Measurements from ENCODE around the gene MAD1L1.

The MAD1L1 gene

DNA sequence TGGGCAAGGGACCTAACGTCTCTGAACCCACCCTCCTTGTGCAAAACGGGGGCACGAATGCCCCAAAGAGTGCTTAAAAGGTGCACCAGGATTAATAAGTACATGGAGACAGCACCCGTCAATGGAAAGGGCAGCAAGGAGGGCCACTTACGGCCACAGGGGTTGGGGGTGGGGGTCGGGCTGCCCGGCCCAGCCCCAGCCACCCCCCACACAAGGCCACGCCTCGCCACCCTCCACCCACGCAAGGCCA is 213.4 kb downstream of the MAD1L1 start:
- no peak for DNase-seq

DNA sequence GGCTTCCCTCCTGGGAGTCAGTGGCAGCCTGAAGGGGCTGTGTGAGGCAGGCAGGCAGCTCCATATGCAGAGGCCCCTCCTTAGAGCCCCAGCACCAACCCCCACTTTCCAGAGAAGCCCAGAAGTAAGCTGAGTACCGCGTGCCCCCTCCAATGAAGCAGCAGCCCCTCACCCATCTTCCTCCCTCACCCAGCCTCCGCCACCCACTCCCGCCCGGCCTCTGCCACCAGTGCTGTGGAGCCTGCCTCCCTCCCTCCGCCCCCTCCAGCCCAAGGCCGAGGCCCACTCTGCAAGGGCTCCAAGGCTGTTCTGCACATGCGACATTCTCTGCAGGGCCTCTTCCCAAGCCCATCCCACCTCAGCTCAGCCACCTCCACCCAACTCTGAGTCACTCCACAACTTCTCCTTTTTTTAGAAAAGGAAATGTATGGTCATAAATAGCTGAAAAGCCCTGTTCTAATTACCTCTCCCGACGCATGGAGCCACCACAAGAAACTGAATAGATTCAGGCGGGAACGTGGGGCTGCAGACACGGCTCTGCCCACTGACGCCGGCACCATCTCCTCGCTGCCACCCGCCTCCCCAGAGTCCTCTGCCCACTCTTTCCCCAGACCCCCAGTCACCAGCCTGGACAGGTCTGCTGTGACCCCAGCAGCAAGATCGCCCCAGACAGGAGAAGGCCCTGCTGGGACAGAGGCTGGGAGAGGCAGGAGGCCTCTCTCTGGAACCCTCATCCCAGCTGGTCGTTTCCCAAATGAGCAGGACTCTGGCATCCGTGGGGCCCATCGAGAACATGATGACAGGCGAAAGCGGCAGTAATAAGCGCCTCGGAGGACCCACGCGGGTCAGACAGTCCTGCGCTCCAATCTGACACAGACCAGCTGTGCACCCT is 213.9 kb downstream of the MAD1L1 start:
- DNase-seq, result no peak

DNA sequence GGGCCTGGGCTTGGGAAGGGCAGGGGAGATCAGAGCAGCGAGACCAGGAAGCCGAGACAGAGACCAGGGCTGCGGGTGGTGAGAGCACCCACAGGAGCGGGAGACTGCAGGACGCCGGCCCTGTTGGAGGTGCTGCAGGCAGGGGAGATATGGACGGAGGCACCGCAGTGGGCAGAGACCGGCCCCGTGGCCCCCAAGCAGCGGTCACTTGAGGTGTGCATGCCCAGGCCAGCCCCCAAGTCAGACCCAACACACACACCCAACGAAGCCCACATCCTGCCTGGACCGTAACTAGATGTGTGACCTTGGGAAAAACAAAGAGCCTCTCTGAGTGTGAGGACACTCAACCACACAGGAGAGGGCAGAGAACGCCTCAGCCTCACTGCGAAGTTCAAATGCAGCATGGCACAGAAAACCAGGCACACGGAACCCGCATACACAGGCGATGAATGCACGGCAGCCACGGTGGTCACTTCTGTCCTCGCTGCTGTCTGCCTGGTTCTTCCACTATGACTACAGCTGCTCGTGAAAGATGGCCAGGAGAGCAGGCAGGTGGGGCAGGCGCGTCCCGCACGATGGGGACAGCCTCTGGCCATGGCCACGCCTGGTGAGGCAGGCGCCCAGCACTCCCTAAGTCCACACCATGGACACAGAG is 214.7 kb downstream of the MAD1L1 start:
- DNase-seq, result no peak

DNA sequence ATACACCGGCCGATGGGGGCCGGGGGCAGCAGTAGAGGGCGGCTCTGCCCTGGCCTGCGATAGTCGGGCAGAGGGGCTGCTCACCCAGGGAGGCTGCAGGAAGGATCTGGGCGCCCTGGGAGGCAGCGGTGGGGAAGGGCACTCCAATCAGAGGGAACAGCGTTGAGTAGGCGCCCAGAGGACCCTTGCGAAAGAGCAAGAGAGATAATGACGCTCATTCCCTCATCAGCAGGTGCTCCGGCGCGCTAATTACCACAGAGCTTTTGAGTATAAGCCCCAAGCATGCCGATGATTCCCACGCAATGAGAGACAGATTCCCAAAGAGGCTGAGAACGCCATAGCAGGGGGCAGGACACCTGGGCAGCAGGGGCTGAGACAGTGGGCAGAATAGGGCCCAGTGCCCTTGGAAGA is 215.3 kb downstream of the MAD1L1 start:
- no peak for DNase-seq

DNA sequence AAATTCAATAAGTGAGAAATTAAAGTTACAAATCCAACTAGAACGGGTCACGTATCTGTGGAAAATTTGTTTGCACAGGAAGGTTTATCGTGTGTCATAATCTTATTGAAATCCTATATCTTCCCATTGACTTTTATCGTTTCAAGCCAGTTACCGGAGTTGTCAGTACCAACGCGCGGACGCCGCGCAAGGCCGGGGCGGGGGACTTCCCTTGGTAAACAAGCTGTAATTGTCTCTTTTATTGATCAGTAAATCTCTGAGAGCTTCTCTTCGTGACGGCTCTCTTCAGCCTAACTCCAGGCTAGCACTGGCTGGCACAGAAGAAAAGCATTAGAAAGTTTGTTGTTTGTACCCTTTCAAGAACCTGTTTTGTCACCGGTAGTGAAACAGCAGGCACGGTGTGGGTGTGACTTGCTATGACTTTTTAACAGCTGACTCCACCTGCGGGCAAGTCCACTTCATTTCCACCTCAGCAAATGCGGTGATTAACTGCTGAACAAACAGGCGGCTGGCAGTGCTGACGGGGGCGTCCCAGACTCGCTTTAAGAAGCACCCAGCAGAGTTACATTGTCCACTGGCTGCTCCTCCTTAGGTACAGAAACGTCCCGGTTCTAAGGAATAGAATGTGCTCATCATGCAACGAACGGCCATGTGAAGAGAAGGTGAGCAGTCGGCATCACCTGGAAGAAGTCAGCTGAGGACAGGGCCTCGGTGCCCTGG is 215.8 kb downstream of the MAD1L1 start:
- DNase-seq, result no peak

DNA sequence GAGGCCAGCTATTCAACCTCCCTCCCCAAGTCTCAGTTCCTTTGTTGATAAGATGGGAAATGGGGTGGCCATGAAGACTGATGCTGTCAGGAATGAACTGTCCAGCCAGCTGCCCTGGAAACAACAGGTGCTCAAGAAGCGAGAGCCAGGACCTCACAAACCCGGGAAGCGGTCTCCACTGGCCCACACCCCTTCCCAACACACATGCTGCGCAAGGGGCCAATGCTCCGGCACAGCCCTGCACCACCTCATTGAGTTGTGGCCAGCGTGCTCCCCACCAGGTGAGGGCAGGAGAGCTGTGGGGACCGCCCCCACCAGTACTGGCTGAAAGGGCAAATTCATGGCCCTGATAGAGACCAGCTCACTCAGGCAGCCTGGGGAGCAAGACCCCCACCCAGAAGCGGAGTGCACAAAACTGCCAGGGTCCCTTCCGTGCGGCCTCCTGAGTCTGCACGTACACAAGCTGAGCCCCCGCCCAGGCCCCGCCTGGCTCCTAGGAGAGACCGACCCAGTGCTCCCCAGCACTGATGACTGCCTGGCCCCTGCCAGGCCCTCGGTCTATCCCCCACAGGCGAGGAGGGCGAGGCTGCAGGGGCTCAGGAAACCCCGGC is 216.6 kb downstream of the MAD1L1 start:
- no peak for DNase-seq

DNA sequence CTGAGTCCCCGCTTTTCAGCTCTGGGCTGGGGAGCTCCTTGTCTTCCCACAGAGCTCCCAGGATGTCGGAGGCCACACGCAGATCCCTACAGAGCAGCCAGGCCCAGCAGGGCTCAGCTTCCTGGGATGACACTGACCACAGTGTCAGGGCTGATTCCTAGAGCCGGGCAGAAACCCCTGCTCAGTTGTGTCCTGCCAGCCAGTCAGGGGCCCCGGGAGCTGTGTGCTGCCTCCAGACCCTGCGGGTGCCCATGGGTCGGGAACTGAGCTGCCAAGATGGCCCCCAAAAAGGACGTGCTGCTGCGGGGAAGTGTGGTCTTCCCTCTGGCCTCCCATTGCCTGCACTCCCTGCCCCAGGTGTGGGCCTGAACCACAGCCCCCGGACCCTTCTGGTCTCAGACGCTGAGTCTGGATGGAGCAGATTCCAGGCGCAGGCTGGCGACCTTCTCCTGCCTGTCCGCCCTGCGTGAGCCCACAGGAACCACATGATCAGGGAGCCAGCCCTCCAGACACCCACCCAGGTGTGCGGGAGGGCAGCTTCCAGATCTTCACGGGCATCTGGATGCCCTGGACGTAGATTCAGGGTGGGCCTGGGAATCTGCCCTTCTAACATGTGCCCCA is 217.4 kb downstream of the MAD1L1 start:
- DNase-seq, result no peak

DNA sequence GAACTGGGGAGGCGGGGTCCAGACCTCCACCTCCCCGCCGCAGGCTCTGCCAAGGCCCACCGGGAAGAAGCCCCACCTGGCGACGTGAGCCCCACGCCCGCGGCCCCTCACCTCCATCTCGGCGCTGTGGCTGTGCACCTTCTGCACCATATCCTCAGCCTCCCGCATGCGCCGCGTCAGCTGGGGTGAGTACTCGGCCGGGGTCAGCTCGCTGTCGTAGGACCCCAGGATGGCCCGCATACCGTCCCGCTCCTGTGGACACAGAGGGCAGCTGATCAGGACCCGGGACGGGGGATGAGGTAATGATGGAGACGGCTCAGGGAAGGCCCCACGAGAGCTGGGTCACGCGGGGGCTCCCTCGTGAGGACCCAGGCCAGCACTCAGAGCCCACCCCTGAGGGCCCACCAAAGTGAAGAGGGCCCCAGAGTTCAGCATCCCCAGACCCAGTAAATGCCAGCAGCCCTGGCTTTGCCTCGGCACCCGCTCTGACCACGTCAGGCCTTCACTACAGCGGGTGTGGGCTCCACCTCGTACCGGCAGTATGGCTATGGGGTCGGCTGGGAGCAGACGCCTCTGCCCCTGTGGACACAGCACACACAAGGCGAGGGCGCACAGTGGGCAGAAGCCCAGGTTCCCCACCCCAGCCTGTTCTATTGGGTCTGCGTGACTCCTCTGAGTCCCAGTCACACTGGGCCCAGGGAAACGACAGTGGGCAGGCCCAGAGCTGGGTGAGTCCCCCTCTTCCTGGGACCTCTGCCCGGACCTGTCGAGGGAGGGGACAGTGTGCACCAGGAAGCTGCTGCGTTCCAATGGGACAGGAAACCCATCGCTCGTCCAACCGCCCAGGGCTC is 218.1 kb downstream of the MAD1L1 start:
- DNase-seq, result no peak

DNA sequence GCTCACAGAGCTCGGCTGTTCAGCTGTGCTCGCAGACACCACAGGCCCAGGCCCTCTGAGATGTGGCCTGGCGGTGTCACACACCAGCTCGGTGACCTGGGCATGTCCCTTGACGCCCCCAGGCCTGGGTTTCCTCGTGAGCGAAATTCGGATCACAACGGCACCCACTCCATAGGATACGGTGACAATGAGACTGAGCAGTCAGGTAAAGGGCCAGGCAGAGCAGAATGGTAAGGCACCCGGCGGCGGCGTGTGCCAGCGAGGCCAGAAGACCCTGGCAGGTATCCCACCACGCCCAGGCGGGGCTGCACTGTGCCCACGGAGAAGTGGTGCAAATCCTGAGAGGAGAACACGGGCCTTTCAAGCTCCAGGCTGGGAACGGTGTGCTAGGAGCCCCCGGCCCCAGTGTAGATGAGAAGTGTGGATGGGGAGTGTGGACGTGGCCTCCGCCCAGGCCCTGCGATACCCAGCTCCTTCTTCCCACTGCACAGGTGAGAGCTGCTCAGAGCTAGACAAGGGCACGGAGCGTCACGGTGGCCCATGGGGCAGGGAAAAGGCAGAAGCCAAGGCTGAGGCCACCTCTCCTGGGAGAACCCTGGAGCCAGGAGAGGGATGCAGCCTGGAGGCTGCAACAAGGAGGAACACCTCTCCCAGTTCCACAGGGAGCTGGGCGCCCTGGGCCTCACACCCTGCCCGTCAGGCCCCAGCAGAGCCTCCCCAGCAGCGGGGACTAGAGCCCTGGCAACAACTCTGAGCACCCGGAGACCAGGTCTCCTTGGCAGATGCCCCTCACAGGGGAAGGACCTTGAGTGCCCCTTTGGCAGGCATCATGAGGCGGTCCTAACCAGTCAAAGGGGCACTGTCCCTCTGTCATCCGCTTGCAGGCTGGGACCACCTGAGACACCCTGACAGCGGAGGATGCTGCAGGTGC is 219.1 kb downstream of the MAD1L1 start:
- no peak for DNase-seq

DNA sequence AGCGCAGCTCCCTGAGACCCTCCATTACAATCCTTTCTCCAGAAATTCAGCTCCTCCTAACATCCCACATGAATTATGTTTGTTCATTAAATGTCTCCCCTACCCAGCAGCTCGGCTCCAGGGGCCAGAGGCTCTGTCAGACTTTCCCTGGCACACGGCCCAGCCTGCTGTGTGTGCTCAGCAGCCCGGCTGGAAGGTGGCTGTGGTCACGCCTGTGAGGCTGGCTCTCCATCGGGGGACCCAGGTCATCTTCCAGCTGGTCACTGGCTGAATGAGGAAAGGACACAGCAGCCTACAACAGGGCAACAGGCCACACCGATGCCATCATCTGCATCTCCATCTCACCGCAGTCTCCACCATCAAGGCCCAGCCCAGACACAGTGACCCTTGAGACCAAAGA is 219.8 kb downstream of the MAD1L1 start:
- DNase-seq, result no peak

DNA sequence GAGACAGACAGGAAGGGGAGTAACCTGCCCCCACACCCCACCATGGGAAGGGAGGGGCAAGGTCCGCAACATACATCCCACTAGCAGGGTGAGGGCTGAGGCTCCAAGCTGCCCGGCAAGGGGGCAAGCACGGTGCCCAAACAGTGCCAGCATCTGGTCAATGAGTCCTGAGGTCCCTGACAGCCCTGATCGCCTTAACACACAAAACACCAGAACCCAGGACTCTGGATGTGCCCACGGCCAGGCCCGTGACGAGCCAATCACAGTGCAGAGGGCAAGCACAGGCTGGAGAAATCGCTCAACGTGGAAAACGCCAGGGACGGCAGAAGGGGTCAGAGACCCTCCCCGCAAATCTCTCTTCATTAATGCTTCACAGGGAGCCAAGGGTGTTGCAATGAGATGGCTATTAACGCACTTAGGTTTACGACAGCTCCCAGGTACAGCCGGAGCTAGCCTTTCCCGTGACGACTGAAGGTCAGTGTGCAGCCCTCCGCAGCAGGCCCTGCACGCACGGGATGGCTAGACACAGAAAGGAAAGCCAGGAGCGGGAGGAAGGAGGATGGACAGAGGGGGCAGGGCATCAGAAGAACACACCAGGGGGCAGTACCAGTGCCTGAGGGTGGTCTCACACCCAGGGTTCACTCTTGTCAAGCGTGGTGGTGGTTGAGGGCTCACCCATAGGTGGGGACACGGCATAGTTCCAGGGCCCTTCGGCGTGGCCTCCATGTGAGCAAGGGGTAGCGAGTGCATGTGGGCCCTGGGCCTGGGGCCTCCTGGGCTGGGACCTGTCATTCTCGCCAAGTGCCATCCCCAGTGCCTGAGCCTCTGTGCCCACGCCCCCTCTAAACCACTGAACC is 220.5 kb downstream of the MAD1L1 start:
- no peak for DNase-seq

DNA sequence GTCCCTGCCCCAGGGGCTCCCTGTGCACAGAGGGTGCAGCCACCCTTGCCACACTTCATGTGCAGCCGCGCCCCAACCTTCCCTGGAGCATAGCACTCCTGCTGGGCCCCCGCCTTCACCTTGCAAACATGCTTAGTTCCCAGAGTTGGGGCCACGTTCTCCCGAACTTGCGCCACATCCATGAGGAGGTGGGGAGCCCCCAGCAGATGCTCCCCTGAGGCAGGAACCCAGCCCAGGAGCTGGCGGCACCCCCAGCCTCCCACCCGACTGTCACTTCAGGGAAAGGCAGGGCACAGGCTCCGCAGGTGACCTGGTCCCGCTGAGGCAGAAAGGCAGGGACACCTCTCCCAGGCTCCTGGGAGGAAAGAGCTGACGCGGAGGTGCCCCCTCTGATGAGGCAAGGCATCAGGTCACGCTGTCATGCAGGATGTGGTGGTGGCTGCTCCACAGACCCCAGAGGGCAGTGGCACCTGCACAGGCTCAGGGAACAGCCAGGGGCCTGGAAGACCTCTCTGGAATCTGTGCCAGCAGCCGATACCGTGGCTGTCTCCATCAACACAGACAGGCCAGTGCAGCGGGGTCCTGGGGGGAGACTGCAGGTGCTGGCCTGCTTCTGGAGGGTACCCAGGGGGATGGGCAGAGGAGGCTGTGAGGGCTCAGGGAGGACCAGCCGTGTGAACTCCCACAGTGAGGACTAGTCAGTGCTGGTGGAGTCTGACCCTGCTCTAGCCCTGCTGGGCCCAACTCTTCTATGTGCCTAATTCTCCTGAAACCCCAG is 221.3 kb downstream of the MAD1L1 start:
- DNase-seq, result no peak

DNA sequence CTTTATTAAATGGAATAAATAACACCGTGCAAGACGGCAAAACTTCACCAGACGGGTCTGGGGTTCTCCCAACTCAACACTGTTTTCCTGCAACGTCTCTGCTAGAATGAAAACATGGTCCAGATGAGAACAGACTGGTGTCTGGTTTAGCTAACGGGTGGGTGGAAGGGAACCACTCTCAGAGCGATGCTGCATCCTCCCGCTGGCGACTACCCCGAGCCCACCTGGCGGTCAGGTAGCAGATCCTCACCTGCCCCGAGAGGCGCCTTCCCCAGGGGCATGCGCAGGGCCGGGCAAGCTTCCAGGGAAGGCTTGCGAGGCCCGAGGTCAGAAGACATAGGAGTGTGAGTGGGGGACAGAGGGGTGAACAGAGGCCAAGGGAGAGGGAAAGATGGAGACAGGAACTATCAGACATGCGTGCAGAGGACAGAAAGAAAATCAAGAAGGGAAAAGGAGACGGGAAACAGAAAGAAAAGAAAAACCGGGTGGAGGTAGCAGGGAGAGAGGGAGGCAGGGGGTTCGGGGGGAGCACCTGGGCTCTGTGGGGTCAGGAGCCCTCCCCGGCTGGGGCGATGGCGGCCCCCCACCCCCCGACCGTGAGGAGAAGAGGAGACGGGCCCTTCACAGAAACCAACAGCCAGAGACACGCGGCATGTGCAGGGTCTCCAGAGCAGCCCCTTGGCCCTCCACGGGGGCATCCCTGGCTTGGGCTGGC is 222.0 kb downstream of the MAD1L1 start:
- no peak for DNase-seq

DNA sequence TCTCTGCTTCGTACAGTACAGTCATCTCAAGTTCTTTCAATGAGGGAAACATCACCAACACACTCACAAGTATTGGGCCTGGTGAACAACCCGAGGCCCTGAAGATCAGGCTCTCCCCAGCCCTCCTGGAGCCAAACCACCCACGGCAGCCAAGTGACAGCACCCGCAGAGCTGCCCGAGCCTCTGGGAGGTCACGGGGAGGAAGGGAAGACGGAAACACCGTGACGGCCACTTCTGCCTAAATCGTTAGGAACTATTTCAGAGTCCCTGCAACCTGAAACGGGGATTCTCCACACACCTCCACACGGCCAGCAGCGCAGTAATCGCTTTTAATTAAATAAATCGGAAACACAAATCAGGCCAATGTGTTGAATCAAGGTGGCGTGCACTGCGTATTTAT is 222.6 kb downstream of the MAD1L1 start:
- DNase-seq, result no peak

DNA sequence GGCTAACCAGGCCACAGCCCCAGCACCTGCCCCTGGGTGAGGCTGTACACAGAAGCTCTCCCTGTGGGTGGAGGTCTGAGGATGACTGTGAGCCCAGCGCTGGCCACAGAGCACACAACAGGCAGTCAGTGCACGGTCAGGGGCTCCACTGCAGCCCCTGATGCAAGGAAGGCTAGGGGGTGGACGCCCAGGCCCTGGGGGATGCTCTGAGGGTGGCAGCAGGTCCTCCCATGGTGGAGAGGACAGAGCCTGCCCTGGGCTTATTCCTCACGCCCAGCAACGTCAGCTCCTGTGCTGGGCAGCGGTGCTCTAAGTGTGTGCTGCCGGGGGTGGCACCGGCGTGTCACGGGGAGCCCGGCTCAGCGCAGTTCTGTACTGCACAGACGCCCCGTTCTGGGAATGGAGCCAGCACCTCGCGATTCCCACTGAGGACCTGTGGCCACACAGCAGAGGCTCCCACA is 223.2 kb downstream of the MAD1L1 start:
- DNase-seq, result no peak

DNA sequence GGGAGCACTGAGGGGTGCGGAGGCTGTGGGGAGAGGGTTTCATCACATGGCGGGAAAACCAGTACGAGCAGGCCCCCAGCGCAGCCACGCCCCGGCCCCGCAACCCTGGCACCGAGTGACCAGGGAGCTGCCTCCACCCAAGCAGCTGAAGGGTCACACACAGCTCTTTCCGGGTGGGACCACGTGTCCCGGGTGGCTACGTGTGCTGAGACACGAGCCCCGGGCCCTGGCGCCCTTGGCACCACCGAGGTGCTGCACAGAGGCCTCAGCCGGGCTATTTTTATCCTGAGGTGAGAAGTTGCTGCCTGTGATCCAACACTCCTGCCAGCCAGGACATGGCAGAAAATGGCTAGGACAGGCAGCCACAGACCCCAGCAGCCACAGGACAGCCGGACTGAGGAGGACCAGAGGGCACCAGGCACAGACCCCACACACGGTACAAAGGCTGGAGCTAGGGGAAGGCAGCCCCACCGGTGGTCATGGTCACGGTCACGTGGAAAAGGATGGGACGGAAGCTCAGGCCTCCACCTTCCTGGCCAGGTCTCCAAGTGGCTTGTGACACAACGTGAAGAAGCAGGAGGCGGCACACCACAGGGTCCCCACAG is 223.7 kb downstream of the MAD1L1 start:
- DNase-seq, result no peak

DNA sequence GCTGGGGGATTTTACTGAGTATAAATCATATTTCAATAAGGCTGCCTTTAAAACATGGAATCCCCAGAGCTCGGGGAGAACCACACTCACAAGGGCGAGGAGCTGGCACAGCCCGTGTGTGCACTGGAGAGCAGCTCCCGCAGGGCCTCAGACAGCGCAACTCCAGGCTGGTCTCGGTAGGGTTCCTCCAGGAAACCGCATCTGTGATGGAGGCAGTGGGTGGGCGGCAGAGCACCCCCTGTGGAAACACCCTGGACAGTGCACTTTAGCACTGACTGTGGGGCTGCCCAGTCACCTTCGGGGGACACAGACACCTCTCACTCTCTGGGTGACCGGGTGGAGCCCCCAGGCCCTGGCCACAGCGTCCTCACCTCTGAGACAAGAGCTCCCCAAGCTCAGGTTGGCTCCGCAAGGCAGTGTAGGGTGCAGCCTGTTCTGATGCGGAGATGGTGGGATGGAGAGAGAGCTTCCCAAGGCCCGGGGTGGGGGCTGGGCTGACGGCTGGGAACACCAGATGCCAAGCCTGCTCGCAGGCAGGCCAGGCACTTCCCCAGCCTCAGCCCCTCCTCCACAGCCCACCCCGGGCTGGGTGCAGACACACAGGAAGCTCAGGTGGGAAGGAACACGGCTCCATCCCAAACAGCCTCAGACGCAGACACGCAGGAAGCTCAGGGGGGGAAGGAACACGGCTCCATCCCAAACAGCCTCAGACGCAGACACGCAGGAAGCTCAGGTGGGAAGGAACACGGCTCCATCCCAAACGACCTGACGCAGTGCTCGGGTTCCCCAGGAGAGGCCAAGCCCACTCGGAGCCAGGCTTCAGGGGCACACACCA is 224.4 kb downstream of the MAD1L1 start:
- DNase-seq, result no peak
